ENCODE data around the gene F10. TPM values are rescaled to one million over a fixed set of nuclear protein-coding genes. Genes with fewer than 3 reads are reported as not detected.
A peak's percentile ranks its signal among the peaks of the same experiment; 100 is the strongest.

F10 gene
- total and polyA plus RNA-seq, 4 experiments from 2014 or later, result not detected

DNA sequence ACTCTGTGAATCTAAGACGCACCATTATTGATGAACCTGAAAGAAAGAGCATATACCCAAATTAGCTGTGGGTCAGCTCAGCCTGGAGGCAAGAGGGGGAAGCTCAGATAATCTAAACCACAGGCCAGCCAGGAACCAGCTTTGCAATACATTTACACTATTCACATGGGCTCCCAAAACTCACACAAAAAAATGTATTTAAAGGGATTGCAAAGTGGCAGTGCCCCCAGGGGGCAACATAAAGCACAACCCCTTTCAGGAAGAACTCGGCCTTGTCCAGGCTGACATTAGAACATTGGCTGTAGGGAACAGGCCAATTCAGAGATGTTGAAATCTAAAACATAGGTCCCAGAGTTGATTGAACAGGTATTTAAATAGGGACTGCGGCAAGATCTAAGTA, 32.6 kb downstream of the F10 start:
- Mint-ChIP-seq H3K27ac (peak overlapping the region; percentile 72 to 98 (median 96)), H3K4me1 (peaks cover 9 to 33% (median 24%) of the 10 kb centered on the region in 4 donors), H3K27me3 (no peaks in the 10 kb centered on the region), H3K4me3 (peak overlapping the region in 5 of 8 donors; percentile 58 to 87 (median 67)), H3K36me3 (peaks cover 0 to 4% of the 10 kb centered on the region in 2 donors), H3K9me3 (peaks cover 0 to 29% (median 2%) of the 10 kb centered on the region in 8 donors)
- DNase-seq, result no peak
- Histone ChIP-seq H3K36me3 (ENCODE audit: insufficient read depth, low read length) (no peaks in the 10 kb centered on the region), H3K4me3 (ENCODE audit: low read length in 2 of 2) (no peak overlapping the region), H3K9me3 (ENCODE audit: control insufficient read depth in 1 of 2, low read length in 2 of 2) (no peaks in the 10 kb centered on the region), H3K4me1 (ENCODE audit: insufficient read depth, low read length) (peaks cover 23% of the 10 kb centered on the region), H3K27ac (ENCODE audit: low read depth, low read length) (no peak overlapping the region), H3K27me3 (ENCODE audit: insufficient read depth, low read length) (no peaks in the 10 kb centered on the region)
- intact Hi-C loops (cut with micrococcal nuclease), result no loop called here
- CTCF ChIA-PET (ENCODE audit: partially characterized antibody), result interaction anchor here (2.1 kb wide), 1 partner anchor 25 kb away, joined by 5 read pairs; no protein-coding TSS in a partner anchor
- POLR2A ChIA-PET (ENCODE audit: partially characterized antibody), result interaction anchor here (0.9 to 5.0 kb wide), 5 partner anchors 16 to 68 kb away, joined by 3 to 42 read pairs (median 8); partner anchors contain the start of genes CUL4A and PCID2

DNA sequence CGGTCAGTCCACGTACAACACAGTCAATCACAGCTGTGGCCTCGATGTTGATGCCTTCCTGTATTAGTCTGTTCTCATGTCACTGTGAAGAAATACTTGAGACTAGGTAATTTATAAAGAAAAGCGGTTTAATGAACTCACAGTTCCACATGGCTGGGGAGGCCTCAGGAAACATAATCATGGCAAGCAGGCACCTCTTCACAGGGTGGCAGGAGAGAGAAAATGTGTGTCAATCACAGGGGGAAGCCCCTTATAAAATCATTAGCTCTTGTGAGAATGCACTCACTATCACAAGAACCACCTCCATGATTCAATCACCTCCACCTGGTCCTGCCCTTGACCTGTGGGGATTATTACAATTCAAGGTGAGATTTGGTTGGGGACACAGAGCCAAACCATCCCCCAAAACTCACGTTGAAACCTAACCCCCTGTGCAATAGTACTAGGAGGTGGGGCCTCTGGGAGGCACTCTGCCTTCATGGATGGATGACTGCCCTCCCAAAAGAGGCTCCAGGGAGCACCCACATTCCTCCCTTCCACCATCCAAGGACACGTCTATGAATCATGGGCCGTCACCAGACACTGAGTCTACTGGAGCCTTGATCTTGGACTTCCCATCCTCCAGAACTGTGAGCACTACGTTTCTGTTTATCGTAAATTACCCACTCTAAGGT, 33.5 kb downstream of the F10 start:
- intact Hi-C loops (cut with micrococcal nuclease), result no loop called here
- DNase-seq, result no peak
- Histone ChIP-seq H3K4me1 (ENCODE audit: insufficient read depth, low read length) (peaks cover 32% of the 10 kb centered on the region), H3K9me3 (ENCODE audit: control insufficient read depth in 1 of 2, low read length in 2 of 2) (no peaks in the 10 kb centered on the region), H3K4me3 (ENCODE audit: low read length in 2 of 2) (no peak overlapping the region), H3K27me3 (ENCODE audit: insufficient read depth, low read length) (no peaks in the 10 kb centered on the region), H3K27ac (ENCODE audit: low read depth, low read length) (no peak overlapping the region), H3K36me3 (ENCODE audit: insufficient read depth, low read length) (no peaks in the 10 kb centered on the region)
- Mint-ChIP-seq H3K36me3 (peaks cover 0 to 4% of the 10 kb centered on the region in 2 donors), H3K27ac (peak overlapping the region in 3 of 7 donors; percentile 22 to 98 (median 24)), H3K9me3 (peaks cover 0 to 29% (median 2%) of the 10 kb centered on the region in 8 donors), H3K27me3 (no peaks in the 10 kb centered on the region), H3K4me3 (no peak overlapping the region), H3K4me1 (peaks cover 12 to 40% (median 29%) of the 10 kb centered on the region in 4 donors)
- POLR2A ChIA-PET (ENCODE audit: partially characterized antibody), result interaction anchor here (0.9 to 5.0 kb wide), 7 partner anchors 15 to 67 kb away, joined by 3 to 42 read pairs (median 3); partner anchors contain the start of genes CUL4A and PCID2
- CTCF ChIA-PET (ENCODE audit: partially characterized antibody), result interaction anchor here (0.7 to 2.1 kb wide), 3 partner anchors 18 to 54 kb away, joined by 3 to 5 read pairs (median 4); partner anchors contain the start of gene CUL4A

DNA sequence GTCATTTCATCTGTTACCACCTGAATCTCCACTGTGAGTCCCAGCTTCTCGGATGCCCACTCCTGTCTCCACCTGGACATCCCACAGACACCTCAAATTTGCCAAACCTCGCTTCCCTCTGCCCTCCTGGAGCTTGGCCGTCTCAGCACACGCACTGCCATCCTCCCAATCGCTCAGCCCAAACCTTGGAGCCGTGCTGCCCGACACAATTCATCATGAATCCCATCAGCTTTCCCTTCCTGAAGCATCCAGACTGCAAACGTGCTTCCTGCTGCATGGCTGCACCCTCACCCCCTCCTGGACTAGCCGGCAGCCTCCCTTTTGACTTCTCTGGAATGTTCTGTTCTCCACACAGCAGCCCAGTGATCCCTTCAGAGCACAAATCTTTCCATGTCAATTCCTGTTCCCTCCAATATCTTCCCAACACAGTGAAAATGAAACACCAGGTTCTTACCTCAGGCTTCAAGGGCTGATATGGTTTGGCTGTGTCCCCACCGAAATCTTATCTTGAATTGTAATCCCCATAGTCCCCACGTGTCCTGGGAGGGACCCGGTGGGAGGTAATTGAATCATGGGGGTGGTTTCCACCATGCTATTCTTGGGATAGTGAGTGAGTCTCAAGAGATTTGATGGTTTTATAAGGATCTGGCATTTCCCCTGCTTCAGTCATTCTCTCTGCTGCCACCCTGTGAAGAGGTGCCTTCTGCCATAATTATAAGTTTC, 34.8 kb downstream of the F10 start:
- ChIA-PET CTCF (ENCODE audit: partially characterized antibody) (interaction anchor here (0.7 to 0.8 kb wide), 2 partner anchors 17 to 53 kb away, joined by 3 to 4 read pairs; partner anchors contain the start of gene CUL4A), POLR2A (ENCODE audit: partially characterized antibody) (interaction anchor here (0.9 to 5.0 kb wide), 3 partner anchors 18 to 52 kb away, joined by 3 to 42 read pairs (median 3); partner anchors contain the start of genes CUL4A and PCID2)
- Mint-ChIP-seq H3K4me1 (peaks cover 13 to 39% (median 29%) of the 10 kb centered on the region in 4 donors), H3K36me3 (peaks cover 0 to 4% of the 10 kb centered on the region in 2 donors), H3K27me3 (no peaks in the 10 kb centered on the region), H3K27ac (peak overlapping the region in 6 of 7 donors; percentile 15 to 98 (median 72)), H3K4me3 (no peak overlapping the region), H3K9me3 (peaks cover 0 to 29% (median 2%) of the 10 kb centered on the region in 8 donors)
- Histone ChIP-seq H3K4me1 (ENCODE audit: insufficient read depth, low read length) (peaks cover 30% of the 10 kb centered on the region), H3K27ac (ENCODE audit: low read depth, low read length) (no peak overlapping the region), H3K36me3 (ENCODE audit: insufficient read depth, low read length) (no peaks in the 10 kb centered on the region), H3K27me3 (ENCODE audit: insufficient read depth, low read length) (no peaks in the 10 kb centered on the region), H3K9me3 (ENCODE audit: control insufficient read depth in 1 of 2, low read length in 2 of 2) (no peaks in the 10 kb centered on the region), H3K4me3 (ENCODE audit: low read length in 2 of 2) (no peak overlapping the region)
- no peak for DNase-seq
- intact Hi-C loops (cut with micrococcal nuclease), result no loop called here

DNA sequence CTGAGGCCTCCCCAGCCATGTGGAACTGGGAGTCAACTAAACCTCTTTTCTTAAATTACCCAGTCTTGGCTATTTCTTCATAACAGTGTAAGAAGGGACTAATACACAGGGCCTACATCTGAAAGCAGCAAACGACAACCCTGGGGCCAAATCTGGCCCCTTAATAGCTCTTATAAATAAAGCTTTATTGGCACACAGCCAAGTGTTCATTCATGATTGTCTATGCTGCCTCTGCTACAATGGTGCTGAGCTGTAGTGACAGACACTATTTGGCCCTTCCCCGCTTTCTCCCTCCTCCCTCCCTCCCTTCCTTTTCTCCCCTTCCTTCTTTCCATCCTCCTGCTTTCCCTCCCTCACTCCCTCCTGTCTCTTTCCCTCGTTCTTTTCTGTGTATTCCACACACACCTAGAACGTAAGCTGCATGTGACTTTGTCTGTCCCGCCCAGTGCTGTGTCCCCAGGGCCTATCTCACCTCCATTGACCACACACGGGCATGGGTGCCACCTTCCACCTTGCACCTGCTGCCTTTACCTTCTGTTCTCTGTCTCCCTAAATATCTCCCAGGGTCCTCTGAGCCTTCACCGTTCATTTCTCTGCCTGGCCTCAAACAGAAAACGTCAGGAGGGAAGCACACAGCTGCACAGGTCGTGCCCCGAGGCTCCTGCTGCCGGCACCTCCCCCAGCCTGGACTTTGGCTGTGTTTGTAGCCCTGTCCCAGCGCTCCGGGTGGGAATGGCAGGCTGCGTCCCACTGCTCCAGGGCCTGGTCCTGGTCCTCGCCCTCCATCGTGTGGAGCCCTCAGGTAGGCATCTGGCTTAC, 35.5 kb downstream of the F10 start, which contains the start of gene PROZ:
PROZ (plus strand) TSS at position 720 of the 819 bp plus-strand sequence; CDS start at position 733, 13 bp downstream.
- Mint-ChIP-seq H3K4me3 (no peak within 1 kb of the TSS), H3K9me3 (peaks cover 0 to 24% (median 2%) of the 10 kb centered on the region in 8 donors), H3K4me1 (peaks cover 11 to 36% (median 23%) of the 10 kb centered on the region in 4 donors), H3K27ac (peak within 1 kb of the TSS in 5 of 7 donors; percentile 4 to 98 (median 52)), H3K27me3 (no peaks in the 10 kb centered on the region), H3K36me3 (peaks cover 0 to 4% of the 10 kb centered on the region in 2 donors)
- ChIA-PET CTCF (ENCODE audit: partially characterized antibody) (no interaction called here), POLR2A (ENCODE audit: partially characterized antibody) (interaction anchor here (5.0 kb wide), 1 partner anchor 51 kb away, joined by 42 read pairs; the partner anchor contains the start of genes CUL4A and PCID2)
- intact Hi-C loops (cut with micrococcal nuclease), result no loop called here
- no peak within 1 kb of the TSS for H3K27ac ChIP-seq (ENCODE audit: low read depth, low read length)
- H3K4me1 ChIP-seq (ENCODE audit: insufficient read depth, low read length), result peaks cover 29% of the 10 kb centered on the region
- no peak within 1 kb of the TSS for H3K4me3 ChIP-seq (ENCODE audit: low read length in 2 of 2)
- no peak for DNase-seq
- H3K27me3 ChIP-seq (ENCODE audit: insufficient read depth, low read length), result no peaks in the 10 kb centered on the region
- H3K9me3 ChIP-seq (ENCODE audit: control insufficient read depth in 1 of 2, low read length in 2 of 2), result no peaks in the 10 kb centered on the region
- no peaks in the 10 kb centered on the region for H3K36me3 ChIP-seq (ENCODE audit: insufficient read depth, low read length)

DNA sequence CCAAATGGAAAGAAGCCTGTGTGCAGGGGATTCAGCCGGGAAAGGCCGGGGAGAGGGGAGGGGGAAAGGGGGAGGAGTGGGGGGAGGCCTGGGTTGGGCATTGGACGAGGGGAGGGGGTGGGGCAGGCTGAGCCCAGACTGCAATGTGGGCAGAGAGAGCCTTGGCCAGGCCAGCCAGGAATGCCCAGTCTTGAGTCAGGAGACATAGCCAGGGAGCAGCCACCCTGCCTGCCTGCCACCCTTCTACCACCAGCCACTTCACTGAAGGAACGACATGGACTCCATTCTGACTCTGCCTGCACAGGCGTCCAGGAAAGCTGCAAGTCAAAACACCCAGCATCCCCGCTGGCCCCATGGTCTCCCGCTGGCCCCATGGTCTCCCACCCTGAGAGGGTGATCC, 36.3 kb downstream of the F10 start:
- Histone ChIP-seq H3K27ac (ENCODE audit: low read depth, low read length) (no peak overlapping the region), H3K36me3 (ENCODE audit: insufficient read depth, low read length) (no peaks in the 10 kb centered on the region), H3K27me3 (ENCODE audit: insufficient read depth, low read length) (no peaks in the 10 kb centered on the region), H3K4me1 (ENCODE audit: insufficient read depth, low read length) (peaks cover 28% of the 10 kb centered on the region), H3K4me3 (ENCODE audit: low read length in 2 of 2) (no peak overlapping the region), H3K9me3 (ENCODE audit: control insufficient read depth in 1 of 2, low read length in 2 of 2) (no peaks in the 10 kb centered on the region)
- no peak for DNase-seq
- ChIA-PET CTCF (ENCODE audit: partially characterized antibody) (no interaction called here), POLR2A (ENCODE audit: partially characterized antibody) (interaction anchor here (1.3 kb wide), 1 partner anchor 51 kb away, joined by 3 read pairs; the partner anchor contains the start of gene CUL4A)
- H3K27ac Mint-ChIP-seq, result no peak overlapping the region
- H3K9me3 Mint-ChIP-seq, result peaks cover 0 to 28% (median 2%) of the 10 kb centered on the region in 8 donors
- H3K4me3 Mint-ChIP-seq, result no peak overlapping the region
- H3K4me1 Mint-ChIP-seq, result peaks cover 14 to 40% (median 26%) of the 10 kb centered on the region in 4 donors
- no peaks in the 10 kb centered on the region for H3K27me3 Mint-ChIP-seq
- H3K36me3 Mint-ChIP-seq, result peaks cover 0 to 1% of the 10 kb centered on the region in 2 donors
- intact Hi-C loops (cut with micrococcal nuclease), result no loop called here

DNA sequence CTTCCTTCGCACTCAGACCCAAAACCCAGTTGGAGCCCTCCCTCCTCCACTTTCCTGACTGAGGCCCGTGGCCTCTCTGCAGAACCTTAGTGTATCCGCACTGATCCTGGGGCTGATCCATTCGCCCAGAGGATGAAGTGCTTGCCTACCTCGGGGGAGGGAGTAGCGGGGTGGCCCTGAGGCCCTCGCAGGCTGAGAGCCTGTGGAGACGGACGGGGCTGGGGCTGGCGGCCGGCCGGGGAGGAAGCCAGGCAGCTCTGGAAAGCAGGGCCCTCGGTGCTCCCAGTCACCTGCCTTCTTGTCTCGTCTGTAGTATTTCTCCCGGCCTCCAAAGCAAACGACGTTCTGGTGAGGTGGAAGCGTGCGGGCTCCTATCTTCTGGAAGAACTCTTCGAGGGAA, 37.1 kb downstream of the F10 start:
- Mint-ChIP-seq H3K27ac (peak overlapping the region in 3 of 7 donors; percentile 4 to 76 (median 70)), H3K27me3 (no peaks in the 10 kb centered on the region), H3K4me3 (peak overlapping the region in 1 of 8 donors; percentile 8), H3K4me1 (peaks cover 14 to 44% (median 30%) of the 10 kb centered on the region in 4 donors), H3K36me3 (peaks cover 0 to 1% of the 10 kb centered on the region in 2 donors), H3K9me3 (peaks cover 0 to 26% (median 2%) of the 10 kb centered on the region in 8 donors)
- Histone ChIP-seq H3K27me3 (ENCODE audit: insufficient read depth, low read length) (no peaks in the 10 kb centered on the region), H3K27ac (ENCODE audit: low read depth, low read length) (no peak overlapping the region), H3K9me3 (ENCODE audit: control insufficient read depth in 1 of 2, low read length in 2 of 2) (no peaks in the 10 kb centered on the region), H3K4me3 (ENCODE audit: low read length in 2 of 2) (no peak overlapping the region), H3K36me3 (ENCODE audit: insufficient read depth, low read length) (no peaks in the 10 kb centered on the region), H3K4me1 (ENCODE audit: insufficient read depth, low read length) (peaks cover 24% of the 10 kb centered on the region)
- no peak for DNase-seq
- POLR2A ChIA-PET (ENCODE audit: partially characterized antibody), result interaction anchor here (1.3 kb wide), 2 partner anchors 49 to 50 kb away, joined by 3 read pairs; partner anchors contain the start of genes CUL4A and PCID2
- intact Hi-C loops (cut with micrococcal nuclease), result no loop called here
- CTCF ChIA-PET (ENCODE audit: partially characterized antibody), result no interaction called here
